HepG2 (cell line): ENCODE data around the gene POLR3GL. TPM values are rescaled to one million over a fixed set of nuclear protein-coding genes. Genes with fewer than 3 reads are reported as not detected.
A peak's percentile ranks its signal among the peaks of the same experiment; 100 is the strongest.

Experiments
- ATAD3A ChIP-seq: sonication (generic); formaldehyde crosslinking; IDR thresholded peaks from 2 replicates; pipeline ENCODE4 v1.4.0; 2020; ENCODE audit warnings: missing genetic modification reagents
- ATF2 ChIP-seq: sonication (generic); formaldehyde crosslinking; IDR thresholded peaks from 2 replicates; pipeline ENCODE4 v1.4.0; 2020; ENCODE audit warnings: missing genetic modification reagents
- CC2D1A ChIP-seq: sonication (generic); formaldehyde crosslinking; IDR thresholded peaks from 2 replicates; pipeline ENCODE4 v1.8.1; 2023; ENCODE audit warnings: mild to moderate bottlenecking, missing genetic modification reagents
- HDAC6 ChIP-seq: fragments of 200-600 bp; sonication (generic); IDR thresholded peaks from 2 replicates; pipeline ENCODE4 v1.7.0; 2017; ENCODE audit warnings: mild to moderate bottlenecking, antibody characterized with exemption, low read length, low read depth
- KLF9 ChIP-seq: IDR thresholded peaks from 2 replicates; pipeline ENCODE4 v1.6.1; 2016; ENCODE audit warnings: low read depth
- MAX ChIP-seq: IDR thresholded peaks from 2 replicates; pipeline ENCODE4 v1.6.1; 2012; ENCODE audit warnings: inconsistent platforms
- RBAK ChIP-seq: sonication (generic); formaldehyde crosslinking; IDR thresholded peaks from 2 replicates; pipeline ENCODE4 v1.5.1; 2020; ENCODE audit warnings: mild to moderate bottlenecking, missing genetic modification reagents
- SOX6 ChIP-seq, 2 experiments: fragments of 450-650 bp in 1 of 2; sonication (generic) in 1 of 2; formaldehyde crosslinking in 1 of 2; IDR thresholded peaks; 2 replicates each; pipeline versions ENCODE4 v1.4.0 to v1.6.1; 2017 to 2020; ENCODE audit warnings: antibody characterized with exemption in 1 of 2, mild to moderate bottlenecking in 1 of 2, missing genetic modification reagents in 1 of 2
- THAP11 ChIP-seq: IDR thresholded peaks from 2 replicates; pipeline ENCODE4 v1.6.1; 2016; ENCODE audit warnings: missing biosample characterization, missing genetic modification reagents
- ZFP36L2 ChIP-seq: sonication (generic); formaldehyde crosslinking; IDR thresholded peaks from 2 replicates; pipeline ENCODE4 v1.4.0; 2020; ENCODE audit warnings: missing genetic modification reagents
- ZGPAT ChIP-seq: IDR thresholded peaks from 2 replicates; pipeline ENCODE4 v1.6.1; 2016; ENCODE audit warnings: mild to moderate bottlenecking
- ZKSCAN8 ChIP-seq: IDR thresholded peaks from 2 replicates; pipeline ENCODE4 v1.6.1; 2016; ENCODE audit warnings: borderline replicate concordance, missing genetic modification reagents, missing compliant biosample characterization
- ZNF180 ChIP-seq: sonication (generic); formaldehyde crosslinking; IDR thresholded peaks from 2 replicates; pipeline ENCODE4 v1.4.0; 2020; ENCODE audit warnings: low read depth, missing genetic modification reagents, borderline replicate concordance
- ZNF33B ChIP-seq: sonication (generic); formaldehyde crosslinking; IDR thresholded peaks from 2 replicates; pipeline ENCODE4 v1.5.1; 2020; ENCODE audit warnings: mild to moderate bottlenecking, missing genetic modification reagents
- ZNF430 ChIP-seq: sonication (generic); formaldehyde crosslinking; IDR thresholded peaks from 2 replicates; pipeline ENCODE4 v1.9.0; 2021; ENCODE audit warnings: mild to moderate bottlenecking, missing genetic modification reagents
- ZNF441 ChIP-seq: sonication (generic); formaldehyde crosslinking; IDR thresholded peaks from 2 replicates; pipeline ENCODE4 v1.7.0; 2021; ENCODE audit warnings: missing genetic modification reagents, borderline replicate concordance
- polyA plus RNA-seq, 8 experiments: library from polyadenylated mRNA; depleted of rRNA in 3 of 8; stranded (reverse) in 7 of 8; unstranded in 1 of 8; fragments of >200 nt; fragmentation: Illumina TruSeq in 4 of 8; extraction: Trizol in 4 of 8; gene quantifications; 2 replicates each; pipeline versions ENCODE4 v1.2.1 to v1.2.3, GENCODE V29; 2011 to 2016; ENCODE audit warnings: low read depth in 4 of 8, missing spikeins in 1 of 8, mixed read lengths in 1 of 8; ENCODE audit not compliant: insufficient read depth in 1 of 8
- total RNA-seq, 5 experiments: library from RNA; depleted of rRNA; stranded (reverse); fragments of >200 nt; fragmentation: Illumina TruSeq; extraction: Trizol; gene quantifications; 2 replicates each; pipeline ENCODE4 v1.2.3, GENCODE V29; 2016; ENCODE audit warnings: low read depth in 1 of 5

POLR3GL gene
- total and polyA plus RNA-seq, 2 of the 13 experiments (the other 11 are each of a cell fraction or from before 2014, with no cell fraction given), result 11.5 to 12.4 TPM

- TF ChIP-seq SOX6 (IDR thresholded peaks at IDR 0.05) (no peak), SOX6 (CRISPR knock-in tag; IDR thresholded peaks at IDR 0.05) (peak; percentile 4; the same call in 1 of the 2 replicates), HDAC6 (no peak), ZKSCAN8 (CRISPR knock-in tag) (no peak), ZFP36L2 (no peak), ZNF441 (no peak), ZNF180 (no peak), ZGPAT (CRISPR knock-in tag) (no peak), CC2D1A (no peak), THAP11 (CRISPR knock-in tag) (no peak), RBAK (no peak), MAX (peak; percentile 11; the same call in 1 of the 2 replicates), ATF2 (CRISPR knock-in tag) (no peak), ZNF33B (CRISPR knock-in tag) (no peak), ATAD3A (CRISPR knock-in tag) (no peak), KLF9 (CRISPR knock-in tag) (peak; percentile 24; the same call in 1 of the 2 replicates), ZNF430 (peak; percentile 64; the same call in 1 of the 2 replicates)
Observed at GRCh38 chr1:145918992-145919939, 45.2 kb upstream of the POLR3GL start (continued).
